Upper lobe of right lung (tissue), 1 donor: ENCODE data around the gene CCDC8. TPM values are rescaled to one million over a fixed set of nuclear protein-coding genes. Genes with fewer than 3 reads are reported as not detected.

Experiments used
- ATAC-seq: fragments of 200-7000 bp; cut with Tn5 transposase; one replicate; pipeline ENCODE4 v1.9.1; 2020; ENCODE audit warnings: mild to moderate bottlenecking, moderate library complexity
- DNase-seq: peaks from one replicate; pipeline ENCODE4 v3.0.0-alpha.2; 2020
- H3K27ac ChIP-seq: fragments of 200-600 bp; one replicate; pipeline ENCODE4 v1.8.0; 2022
- H3K27me3 ChIP-seq: fragments of 200-600 bp; one replicate; pipeline ENCODE4 v1.8.0; 2022; ENCODE audit warnings: mild to moderate bottlenecking
- H3K36me3 ChIP-seq: fragments of 200-600 bp; one replicate; pipeline ENCODE4 v1.8.0; 2022
- H3K4me1 ChIP-seq: fragments of 200-600 bp; one replicate; pipeline ENCODE4 v1.8.0; 2022
- H3K4me3 ChIP-seq: fragments of 200-600 bp; one replicate; pipeline ENCODE4 v1.8.0; 2022; ENCODE audit warnings: mild to moderate bottlenecking
- H3K9me3 ChIP-seq: fragments of 200-600 bp; one replicate; pipeline ENCODE4 v1.8.0; 2022
- CTCF ChIP-seq: fragments of 200-600 bp; IDR thresholded peaks from one replicate; pipeline ENCODE4 v1.8.0; 2022; ENCODE audit warnings: antibody characterized with exemption
- intact Hi-C: fragments of 100-400 bp; cut with DNase I; formaldehyde crosslinking; loops from one replicate; pipeline ENCODE4 v1.11.0; 2022
- long read RNA-seq: library from polyadenylated mRNA; unstranded; transcript quantifications from one replicate; pipeline ENCODE4 v2.0.0, GENCODE V29; 2021
- total RNA-seq: library from RNA; stranded (reverse); fragmentation: NEBNext Ultra II Directional; extraction: Animal tissue kit (Norgen Biotek cat#: 25700); gene quantifications from one replicate; pipeline ENCODE4 v1.2.1, GENCODE V29; 2021
- donor health status: DM: no; HTN: yes; CAD: no; lungs with severe emphysema.

Gene CCDC8
- total RNA-seq = 8.9 TPM
- long read RNA-seq, transcript CCDC8-201 (1 exons, 3,186 nt) = major isoform, 24 of 24 reads
- long read RNA-seq, partial matches to known transcripts = 0 of 24 reads
- long read RNA-seq, other reads (novel, unspliced or antisense) = 0 of 24 reads

GRCh38 chr19:46413262-46414031 is at the start of gene CCDC8:
CCDC8 (minus strand) TSS chr19:46413564; CDS start chr19:46412810, 754 bp downstream.
- Histone ChIP-seq H3K27ac (peak within 1 kb of the TSS; percentile 68), H3K27me3 (peaks cover 64% of the 10 kb centered on the region), H3K9me3 (no peaks in the 10 kb centered on the region), H3K4me3 (peak within 1 kb of the TSS; percentile 56), H3K36me3 (no peaks in the 10 kb centered on the region), H3K4me1 (peaks cover 12% of the 10 kb centered on the region)
- TF ChIP-seq CTCF = no peak
- ATAC-seq = peak; percentile 89
- peak; percentile 88 for DNase-seq
- intact Hi-C loops = no loop called here

- Histone ChIP-seq H3K9me3 (no peaks in the 10 kb centered on the region), H3K4me1 (no peaks in the 10 kb centered on the region), H3K4me3 (no peak overlapping the region), H3K36me3 (no peaks in the 10 kb centered on the region), H3K27ac (no peak overlapping the region), H3K27me3 (peaks cover 8% of the 10 kb centered on the region)
- DNase-seq (no peak), ATAC-seq (no peak)
- intact Hi-C loops = no loop called here
- TF ChIP-seq CTCF = no peak
These were observed 48.2 kb upstream of the CCDC8 start for GRCh38 chr19:46461537-46461936.

GRCh38 chr19:46460981-46461380 is 47.6 kb upstream of the CCDC8 start:
- ATAC-seq (no peak), DNase-seq (peak; percentile 9)
- TF ChIP-seq CTCF = no peak
- no peaks in the 10 kb centered on the region for H3K36me3 ChIP-seq
- no peaks in the 10 kb centered on the region for H3K4me1 ChIP-seq
- H3K9me3 ChIP-seq = no peaks in the 10 kb centered on the region
- H3K4me3 ChIP-seq = no peak overlapping the region
- intact Hi-C loops = no loop called here
- H3K27ac ChIP-seq = no peak overlapping the region
- H3K27me3 ChIP-seq = peaks cover 8% of the 10 kb centered on the region

GRCh38 chr19:46460055-46460454 is 46.7 kb upstream of the CCDC8 start:
- Histone ChIP-seq H3K4me3 (no peak overlapping the region), H3K27ac (no peak overlapping the region), H3K4me1 (no peaks in the 10 kb centered on the region), H3K36me3 (no peaks in the 10 kb centered on the region), H3K27me3 (peaks cover 8% of the 10 kb centered on the region), H3K9me3 (no peaks in the 10 kb centered on the region)
- intact Hi-C loops = no loop called here
- no peak for DNase-seq
- no peak for ATAC-seq
- no peak for TF ChIP-seq CTCF

- peak; percentile 11 for DNase-seq
- Histone ChIP-seq H3K27me3 (peaks cover 8% of the 10 kb centered on the region), H3K9me3 (no peaks in the 10 kb centered on the region), H3K27ac (no peak overlapping the region), H3K4me3 (no peak overlapping the region), H3K36me3 (no peaks in the 10 kb centered on the region), H3K4me1 (no peaks in the 10 kb centered on the region)
- ATAC-seq = no peak
- TF ChIP-seq CTCF = no peak
- intact Hi-C loops = no loop called here
These were observed 43.6 kb upstream of the CCDC8 start for GRCh38 chr19:46456930-46457329.
